Tibial nerve (tissue), 4 donors: ENCODE measurements around the gene RLF.

Experiments
- CTCF ChIP-seq, 5 experiments: fragments of 200-600 bp in 3 of 5; fragments of 450-650 bp in 2 of 5; sonication (generic) in 3 of 5; IDR thresholded peaks; one replicate each; pipeline ENCODE4 v1.5.1; 2016 to 2019; ENCODE audit warnings: antibody characterized with exemption in 5 of 5, mild to moderate bottlenecking in 3 of 5, moderate library complexity in 2 of 5
- EP300 ChIP-seq, 2 donors: sonication (generic); formaldehyde crosslinking; IDR thresholded peaks; one replicate each; pipeline ENCODE4 v1.6.1; 2017; ENCODE audit warnings: antibody characterized with exemption in 2 of 2, mild to moderate bottlenecking in 1 of 2

GRCh38 chr1:40153073-40153770 lies 8.0 kb upstream of the RLF start:
- TF ChIP-seq CTCF (IDR thresholded peaks at IDR 0.05) = peak; percentile 50 to 72 (median 69)
- TF ChIP-seq EP300 (IDR thresholded peaks at IDR 0.05) = no peak
